ENCODE measurements around the gene LPP. TPM values are rescaled to one million over a fixed set of nuclear protein-coding genes. Genes with fewer than 3 reads are reported as not detected.

Gene LPP
- total and polyA plus RNA-seq, 10 of the 15 experiments (the other 5 are each of a cell fraction or from before 2014, with no cell fraction given) = under 0.01 to 0.62 (median 0.03) TPM

DNA sequence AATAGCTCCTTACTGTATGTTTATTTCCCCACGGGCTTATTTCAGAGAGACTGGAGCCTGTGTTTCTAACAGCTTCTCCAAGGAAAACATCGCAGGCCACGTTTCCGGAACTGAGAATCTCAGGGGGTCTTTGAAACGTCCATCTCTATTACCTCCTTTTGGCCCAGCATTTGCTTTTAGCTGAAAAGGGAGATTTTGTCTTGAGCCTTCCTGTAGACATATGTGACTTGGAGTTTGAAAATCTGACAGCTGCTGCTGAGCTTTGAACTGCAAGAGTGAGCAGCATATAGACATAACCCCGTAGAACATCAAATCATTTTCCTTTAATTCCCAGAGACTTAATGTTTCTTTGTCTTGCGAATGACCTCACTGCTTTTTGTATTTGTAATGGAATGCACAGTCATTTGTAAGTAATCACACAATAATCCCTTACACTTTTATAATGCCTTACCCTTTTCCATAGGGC lies 54.6 kb downstream of the LPP start (continued):
- TF ChIP-seq, protein P1, sequence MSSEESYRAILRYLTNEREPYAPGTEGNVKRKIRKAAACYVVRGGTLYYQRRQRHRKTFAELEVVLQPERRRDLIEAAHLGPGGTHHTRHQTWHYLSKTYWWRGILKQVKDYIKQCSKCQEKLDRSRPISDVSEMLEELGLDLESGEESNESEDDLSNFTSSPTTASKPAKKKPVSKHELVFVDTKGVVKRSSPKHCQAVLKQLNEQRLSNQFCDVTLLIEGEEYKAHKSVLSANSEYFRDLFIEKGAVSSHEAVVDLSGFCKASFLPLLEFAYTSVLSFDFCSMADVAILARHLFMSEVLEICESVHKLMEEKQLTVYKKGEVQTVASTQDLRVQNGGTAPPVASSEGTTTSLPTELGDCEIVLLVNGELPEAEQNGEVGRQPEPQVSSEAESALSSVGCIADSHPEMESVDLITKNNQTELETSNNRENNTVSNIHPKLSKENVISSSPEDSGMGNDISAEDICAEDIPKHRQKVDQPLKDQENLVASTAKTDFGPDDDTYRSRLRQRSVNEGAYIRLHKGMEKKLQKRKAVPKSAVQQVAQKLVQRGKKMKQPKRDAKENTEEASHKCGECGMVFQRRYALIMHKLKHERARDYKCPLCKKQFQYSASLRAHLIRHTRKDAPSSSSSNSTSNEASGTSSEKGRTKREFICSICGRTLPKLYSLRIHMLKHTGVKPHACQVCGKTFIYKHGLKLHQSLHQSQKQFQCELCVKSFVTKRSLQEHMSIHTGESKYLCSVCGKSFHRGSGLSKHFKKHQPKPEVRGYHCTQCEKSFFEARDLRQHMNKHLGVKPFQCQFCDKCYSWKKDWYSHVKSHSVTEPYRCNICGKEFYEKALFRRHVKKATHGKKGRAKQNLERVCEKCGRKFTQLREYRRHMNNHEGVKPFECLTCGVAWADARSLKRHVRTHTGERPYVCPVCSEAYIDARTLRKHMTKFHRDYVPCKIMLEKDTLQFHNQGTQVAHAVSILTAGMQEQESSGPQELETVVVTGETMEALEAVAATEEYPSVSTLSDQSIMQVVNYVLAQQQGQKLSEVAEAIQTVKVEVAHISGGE (CRISPR knock-in tag; IDR thresholded peaks at IDR 0.05) = no peak
- TF ChIP-seq MXI1 (IDR thresholded peaks at IDR 0.05; ENCODE audit: low read depth, low read length) = no peak
- no peak for TF ChIP-seq BHLHE40 (IDR thresholded peaks at IDR 0.05; ENCODE audit: borderline replicate concordance in 1 of 2, low read depth in 2 of 2, low read length in 1 of 2)
- TF ChIP-seq SPI1 (IDR thresholded peaks at IDR 0.05; ENCODE audit: borderline replicate concordance, insufficient read depth, low read depth, low read length) = no peak
- no peak for TF ChIP-seq FOXK2 (IDR thresholded peaks at IDR 0.05)
- no peak for TF ChIP-seq SMAD1 (IDR thresholded peaks at IDR 0.05; ENCODE audit: low read depth, partially characterized antibody)
- no peak for TF ChIP-seq ZNF622 (IDR thresholded peaks at IDR 0.05)
- TF ChIP-seq CBX5 (IDR thresholded peaks at IDR 0.05; ENCODE audit: low read depth) = no peak

DNA sequence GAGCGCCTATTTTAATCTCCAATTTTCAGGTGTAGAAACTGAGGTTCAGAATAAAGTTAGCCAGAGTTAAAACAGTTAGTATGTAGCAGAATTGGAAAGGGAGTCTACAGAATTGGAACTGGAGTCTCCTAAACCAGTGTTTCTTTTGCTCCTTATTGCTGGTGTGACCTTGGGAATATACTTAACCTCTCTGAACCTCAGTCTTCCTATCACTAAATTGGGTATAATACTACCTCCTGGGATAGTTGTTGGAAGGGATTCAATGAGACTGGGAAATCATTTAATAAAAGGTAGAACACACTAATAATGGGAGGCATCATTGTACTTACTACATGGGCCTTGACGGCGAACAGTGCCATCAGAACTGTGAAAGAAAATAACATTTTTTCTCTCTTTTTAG lies 55.1 kb downstream of the LPP start:
- no peak overlapping the region for H3K27ac ChIP-seq (ENCODE audit: control insufficient read depth, insufficient read depth)
- no peak for FAIRE-seq
- ChIA-PET CTCF (interaction anchor here (0.8 kb wide), 1 partner anchor 469 kb away, joined by 3 read pairs; no protein-coding TSS in a partner anchor), RAD21 (ENCODE audit: unreplicated experiment) (no interaction called here), SMC1A (ENCODE audit: uncharacterized antibody, unreplicated experiment) (interaction anchor here (1.7 kb wide), 1 partner anchor 462 kb away, joined by 3 read pairs; no protein-coding TSS in a partner anchor), POLR2A (no interaction called here)
- H2AFZ ChIP-seq (ENCODE audit: control insufficient read depth, low read depth, low read length) = no peak overlapping the region
- H3K9me3 ChIP-seq (replicated peaks; ENCODE audit: control insufficient read depth, insufficient read depth, low read length) = no peaks in the 10 kb centered on the region
- no peaks in the 10 kb centered on the region for H3K4me1 ChIP-seq (ENCODE audit: control insufficient read depth, insufficient read depth, low read length)
- ATAC-seq = no peak
- WGBS (ENCODE audit: insufficient coverage, insufficient replicate concordance, low lambda C conversion rate, missing lambda C conversion rate) = 73% methylated on average over 3 of the region's 3 CpGs
- TF ChIP-seq CHD4 (IDR thresholded peaks at IDR 0.05) = no peak
- no peak overlapping the region for H3K4me3 ChIP-seq
- BruUV-seq (replicated peaks) = no TSS peak
- no peaks in the 10 kb centered on the region for H4K20me1 ChIP-seq (ENCODE audit: control insufficient read depth, insufficient read depth)
- intact Hi-C loops (cut with micrococcal nuclease; ENCODE audit: unreplicated experiment) (loop anchor here (5.0 kb wide), 1 partner anchor 467 kb away; no protein-coding TSS in a partner anchor), in situ Hi-C loops (cut with MboI) (no loop called here)
- H3K27me3 ChIP-seq (replicated peaks in 1 of 2; ENCODE audit: control insufficient read depth in 2 of 2, insufficient read depth in 2 of 2, low read length in 1 of 2) = 0 out of 4 replicates have a peak, but pooled peaks cover 0 to 3% of the 10 kb centered on the region in 2 experiments
- no peak overlapping the region for H3K4me2 ChIP-seq (ENCODE audit: control insufficient read depth, insufficient read depth)
- no peaks in the 10 kb centered on the region for H3K36me3 ChIP-seq (ENCODE audit: control insufficient read depth in 2 of 2, insufficient read depth in 2 of 2, low read length in 1 of 2)
- no peak for DNase-seq (ENCODE audit: low read depth, low spot score)
- no peak overlapping the region for H3K9ac ChIP-seq (ENCODE audit: control insufficient read depth, insufficient read depth, low read length)
- no peaks in the 10 kb centered on the region for H3K79me2 ChIP-seq (ENCODE audit: control insufficient read depth, insufficient read depth, low read length)

All from GM12878 (cell line).